ENCODE data around the gene MRTFA.

GRCh38 chr22:40421082-40421350, 215.5 kb downstream of the MRTFA start:
- TF ChIP-seq CTCF (IDR thresholded peaks at IDR 0.05) (no peak), ZFX (IDR thresholded peaks at IDR 0.05; ENCODE audit: borderline replicate concordance) (no peak)

Measured in 22Rv1 (cell line).